HG03558 (cell line): Measurements from ENCODE around the gene ALOXE3.
"Not testable (repeated sequence)": the region's sequence is repeated elsewhere in the genome, so short reads cannot be mapped to it uniquely, and the experiment has no call there.

ENCODE experiments used
- ATAC-seq: cut with Tn5 transposase; IDR thresholded peaks from one replicate; pipeline ENCODE4 v1.9.1; 2021; ENCODE audit warnings: moderate number of reproducible peaks; ENCODE audit not compliant: unreplicated experiment; ENCODE audit errors: extremely low read depth

The ALOXE3 gene

DNA sequence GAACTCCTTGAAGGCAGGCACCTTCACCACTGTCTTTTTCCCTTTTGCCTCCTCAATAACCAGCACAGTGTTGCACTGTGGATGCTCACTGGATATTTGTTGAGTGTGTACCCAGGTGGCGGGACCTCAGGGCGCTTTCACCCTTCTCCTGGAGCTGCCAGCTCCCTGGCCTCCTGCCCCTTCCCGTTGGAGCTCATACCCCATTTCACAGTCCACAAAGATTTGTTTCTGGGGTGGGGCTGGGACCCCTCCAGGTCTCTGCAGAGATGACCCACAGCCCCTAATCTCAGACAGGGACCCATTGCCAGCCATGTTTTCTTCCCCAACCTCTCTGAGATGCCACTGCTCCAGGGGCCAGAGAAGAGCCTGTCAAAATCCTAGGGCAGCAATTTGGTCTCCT, 43.2 kb downstream of the ALOXE3 start:
- no peak for ATAC-seq

GRCh38 chr17:8074554-8074953, 43.8 kb downstream of the ALOXE3 start:
- ATAC-seq = no peak

DNA sequence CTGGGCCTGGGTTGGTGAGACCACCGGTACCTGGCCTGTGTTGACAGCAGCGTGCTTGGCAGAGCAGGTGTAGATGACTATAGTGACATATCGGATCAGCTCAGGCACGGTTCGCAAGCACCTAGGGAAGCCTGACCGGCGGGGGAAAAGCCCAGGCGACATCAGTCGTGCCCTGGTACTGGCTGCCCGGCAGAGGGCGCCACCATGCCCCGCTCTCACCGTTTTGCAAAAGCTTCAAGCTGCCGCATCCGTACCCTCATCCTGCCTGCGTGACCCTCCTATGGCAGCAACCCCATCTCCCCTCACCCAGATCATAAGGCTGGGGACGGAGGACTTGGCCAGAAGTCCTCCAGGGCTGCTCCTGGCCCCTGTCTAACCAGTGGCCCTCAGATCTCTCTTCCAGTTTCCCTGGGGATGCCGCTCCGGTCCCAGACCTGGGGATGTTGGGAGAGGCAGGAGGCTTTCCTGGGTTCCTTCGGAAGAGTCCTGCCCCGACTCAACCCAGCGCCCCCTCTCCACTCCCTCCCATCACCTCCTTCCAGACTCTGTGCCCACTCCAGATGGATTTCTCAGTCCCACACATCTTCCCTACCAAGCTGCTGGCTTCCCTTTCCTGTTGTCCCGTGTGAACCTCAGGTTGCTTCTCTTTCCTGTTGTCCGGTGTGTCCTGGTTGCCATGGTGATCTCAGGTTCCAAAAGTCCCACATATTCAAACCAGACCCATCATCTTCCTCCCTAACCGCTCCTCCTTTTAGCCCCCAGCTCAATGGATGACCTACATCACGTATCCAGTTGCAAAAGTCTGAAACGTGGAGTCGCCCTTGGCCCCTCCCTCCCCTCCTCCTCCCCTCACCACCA, 44.5 kb downstream of the ALOXE3 start:
- no peak for ATAC-seq

- ATAC-seq = no peak
These were observed 45.4 kb downstream of the ALOXE3 start for GRCh38 chr17:8072729-8073461.

DNA sequence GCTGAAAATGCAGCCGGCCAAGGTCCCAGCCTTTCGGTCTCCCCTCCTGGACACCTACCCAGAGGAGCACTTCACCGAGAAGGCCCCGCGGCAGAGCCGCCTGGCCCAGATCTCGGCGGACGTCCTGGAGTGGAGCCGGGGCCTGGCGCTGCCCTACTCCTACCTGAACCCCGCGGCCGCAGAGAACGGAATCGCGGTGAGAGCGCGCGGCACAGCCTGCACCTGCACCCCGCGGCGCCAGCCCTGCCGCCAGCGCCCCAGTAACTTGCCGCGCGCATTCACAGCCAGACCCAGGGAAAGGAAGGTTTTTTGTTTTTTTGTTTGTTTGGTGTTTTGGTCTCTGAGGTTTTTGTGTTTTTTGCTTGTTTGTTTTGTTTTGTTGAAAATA, 46.0 kb downstream of the ALOXE3 start:
- ATAC-seq = no peak

DNA sequence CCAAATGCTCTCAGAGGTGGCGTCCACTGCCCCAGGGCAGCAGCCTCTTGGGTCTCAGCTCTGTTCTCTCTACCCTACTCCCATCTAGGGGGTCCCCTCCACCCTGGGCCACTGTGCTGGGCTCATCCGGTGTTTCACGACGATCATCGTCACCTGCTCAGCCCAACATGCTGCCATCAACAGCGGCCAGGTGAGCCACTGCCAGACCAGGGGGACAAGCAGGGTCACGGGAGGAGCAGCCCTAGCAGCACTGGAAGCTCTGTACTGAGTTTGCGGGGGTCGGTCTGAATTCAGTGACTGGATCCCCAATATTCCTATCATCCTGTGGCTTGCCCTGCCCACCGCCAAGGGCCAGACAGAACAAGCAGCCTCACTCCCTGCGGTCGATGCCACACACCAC, 46.8 kb downstream of the ALOXE3 start:
- no peak for ATAC-seq

- ATAC-seq = no peak
These were observed 48.8 kb downstream of the ALOXE3 start for GRCh38 chr17:8069587-8069860.

DNA sequence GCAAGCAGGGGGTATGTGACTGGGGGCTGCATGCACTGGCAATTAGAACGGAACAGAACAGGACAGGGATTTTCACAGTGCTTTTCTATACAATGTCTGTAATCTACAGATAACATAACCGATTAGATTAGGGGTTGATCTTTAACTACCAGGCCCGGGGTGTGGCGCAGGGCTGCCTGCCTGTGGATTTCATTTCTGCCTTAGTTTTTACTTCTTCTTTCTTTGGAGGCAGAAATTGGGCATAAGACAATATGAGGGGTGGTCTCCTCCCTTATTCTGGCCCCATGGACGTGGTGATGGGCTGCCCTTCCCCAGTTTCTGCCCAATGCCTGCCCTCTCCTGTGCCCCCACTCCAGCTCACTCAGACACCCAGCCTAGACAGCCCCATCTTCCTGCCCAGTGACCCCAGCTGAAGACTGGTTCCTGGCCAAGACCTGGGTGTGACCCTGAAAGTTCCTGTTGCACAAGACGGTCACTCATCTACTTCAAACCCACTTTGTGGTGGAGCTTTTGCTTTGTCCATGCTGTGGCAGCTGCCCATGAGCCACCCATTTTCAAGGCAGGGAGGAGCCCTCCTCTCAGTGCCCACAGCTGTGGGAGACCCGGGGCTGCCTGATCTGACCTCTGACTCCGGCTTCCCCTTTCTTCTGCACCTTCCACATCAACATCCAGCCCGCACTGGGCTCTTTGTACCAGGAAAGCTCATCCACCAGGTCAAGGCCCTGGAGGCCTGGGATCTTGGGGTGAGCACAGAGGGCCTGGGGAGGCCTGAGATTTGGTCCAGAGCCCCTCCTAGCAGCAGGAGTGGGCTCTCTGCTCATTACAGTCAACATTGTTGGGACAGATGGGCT, 49.4 kb downstream of the ALOXE3 start:
- ATAC-seq = no peak

- no peak for ATAC-seq
These were observed 50.5 kb downstream of the ALOXE3 start for GRCh38 chr17:8067806-8068205.

- no peak for ATAC-seq
These were observed 51.2 kb downstream of the ALOXE3 start for GRCh38 chr17:8066841-8067775.

GRCh38 chr17:8064561-8065019, 53.7 kb downstream of the ALOXE3 start:
- ATAC-seq = no peak

DNA sequence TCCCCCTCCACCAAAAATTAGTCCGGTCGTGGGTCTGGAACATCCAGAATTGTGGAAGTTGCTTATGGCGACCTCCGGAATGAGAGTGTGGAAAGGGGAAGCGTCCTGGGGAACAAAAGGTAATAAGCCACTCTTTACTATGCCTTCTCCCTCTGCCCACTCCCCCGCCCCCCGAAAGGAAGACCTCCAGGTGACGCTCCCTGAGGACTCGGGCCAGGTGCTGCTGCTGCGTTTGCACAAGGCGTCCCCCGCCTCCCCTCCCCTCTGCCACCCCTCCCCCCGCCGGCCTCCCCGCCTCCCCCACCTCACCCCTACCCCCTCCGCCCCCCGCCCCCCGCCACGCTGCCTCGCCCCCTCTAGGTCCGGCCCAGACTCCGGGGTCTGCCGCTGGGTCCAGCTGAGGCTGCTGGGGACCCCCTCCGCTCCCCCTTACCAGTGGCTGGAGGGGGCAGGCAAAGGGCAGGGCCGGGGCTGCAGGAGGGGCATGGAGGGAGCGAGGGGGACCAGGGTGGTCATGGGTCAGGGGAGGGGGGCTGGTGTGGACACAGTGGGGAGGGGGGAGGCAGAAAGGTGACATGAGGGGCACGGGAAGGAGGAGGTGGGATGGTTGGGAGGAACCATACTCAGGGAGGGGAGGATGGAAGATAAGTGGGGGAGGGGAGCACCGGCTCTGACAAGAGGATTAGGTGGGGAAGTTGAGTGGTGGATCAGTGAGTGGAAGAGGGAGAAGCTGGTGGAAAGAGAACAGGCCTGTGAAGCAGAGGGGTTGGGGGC, 54.4 kb downstream of the ALOXE3 start:
- ATAC-seq = no peak

DNA sequence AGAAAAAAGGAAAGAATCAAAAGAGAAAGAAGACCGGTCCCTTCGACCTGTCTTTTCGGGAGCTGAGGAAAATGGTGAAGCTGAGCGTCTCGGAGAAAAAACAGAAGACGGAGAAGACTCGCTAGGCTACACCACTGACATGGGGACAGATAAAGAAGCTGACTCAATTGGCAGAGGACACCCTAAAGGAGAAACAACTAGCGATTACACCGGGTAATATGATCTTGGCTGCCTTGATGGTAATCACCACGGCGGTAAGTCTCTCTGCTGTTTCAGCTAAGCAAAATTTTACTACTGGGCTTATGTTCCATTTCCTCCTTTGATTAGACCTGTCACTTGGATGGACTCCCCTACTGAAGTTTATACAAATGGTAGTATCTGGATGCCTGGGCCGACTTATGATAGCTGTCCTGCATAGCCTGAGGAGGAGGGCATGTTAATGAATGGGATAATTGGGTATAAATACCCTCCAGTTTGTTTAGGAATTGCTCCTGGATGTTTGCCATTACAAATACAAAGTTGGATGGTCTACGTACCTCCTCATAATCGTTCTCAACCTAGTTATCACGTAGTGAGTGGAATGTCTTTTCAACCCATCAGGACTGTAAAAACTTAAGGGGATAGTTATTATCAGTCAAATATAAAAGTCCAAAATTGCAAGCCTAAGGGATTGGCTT, 55.4 kb downstream of the ALOXE3 start:
- no peak for ATAC-seq

GRCh38 chr17:8062435-8062806, 55.9 kb downstream of the ALOXE3 start:
- ATAC-seq = no peak

DNA sequence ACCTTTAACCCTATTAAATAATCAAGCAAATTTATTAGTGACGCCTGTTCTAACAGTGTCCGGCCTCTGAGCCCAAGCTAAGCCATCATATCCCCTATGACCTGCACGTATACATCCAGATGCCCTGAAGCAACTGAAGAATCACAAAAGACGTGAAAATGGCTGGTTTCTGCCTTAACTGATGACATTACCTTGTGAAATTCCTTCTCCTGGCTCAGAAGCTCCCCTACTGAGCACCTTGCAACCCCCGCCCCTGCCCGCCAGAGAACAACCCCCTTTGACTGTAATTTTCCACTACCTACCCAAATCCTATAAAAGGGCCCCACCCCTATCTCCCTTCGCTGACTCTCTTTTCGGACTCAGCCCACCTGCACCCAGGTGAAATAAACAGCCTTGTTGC, 56.5 kb downstream of the ALOXE3 start:
- ATAC-seq = not testable (repeated sequence)

GRCh38 chr17:8060274-8060673, 58.0 kb downstream of the ALOXE3 start:
- ATAC-seq = no peak

- no peak for ATAC-seq
These were observed 59.2 kb downstream of the ALOXE3 start for GRCh38 chr17:8059131-8059530.

- ATAC-seq = no peak
These were observed 60.6 kb downstream of the ALOXE3 start for GRCh38 chr17:8057691-8058114.
